ENCODE measurements around the gene NEMP1.
"Not testable (repeated sequence)": the region's sequence is repeated elsewhere in the genome, so short reads cannot be mapped to it uniquely, and the experiment has no call there.

NEMP1 gene

GRCh38 chr12:57019983-57020719 lies 58.4 kb downstream of the NEMP1 start:
- H3K4me3 ChIP-seq (ENCODE audit: low read depth in 1 of 2, low read length in 1 of 2), result no peak overlapping the region
- no peak overlapping the region for H3K27ac ChIP-seq
- peaks cover 4% of the 10 kb centered on the region for H3K27me3 ChIP-seq
- no peak for TF ChIP-seq CTCF (IDR thresholded peaks at IDR 0.05)
- H3K36me3 ChIP-seq, result no peaks in the 10 kb centered on the region
- no peaks in the 10 kb centered on the region for H3K4me1 ChIP-seq (ENCODE audit: control insufficient read depth in 1 of 2, insufficient read depth in 1 of 2, low read depth in 1 of 2, low read length in 1 of 2)
- no peaks in the 10 kb centered on the region for H3K9me3 ChIP-seq

- Histone ChIP-seq H3K36me3 (no peaks in the 10 kb centered on the region), H3K27ac (no peak overlapping the region), H3K4me3 (ENCODE audit: low read depth in 1 of 2, low read length in 1 of 2) (no peak overlapping the region), H3K9me3 (no peaks in the 10 kb centered on the region), H3K4me1 (ENCODE audit: control insufficient read depth in 1 of 2, insufficient read depth in 1 of 2, low read depth in 1 of 2, low read length in 1 of 2) (no peaks in the 10 kb centered on the region), H3K27me3 (peaks cover 15% of the 10 kb centered on the region)
- no peak for TF ChIP-seq CTCF (IDR thresholded peaks at IDR 0.05)
Observed at GRCh38 chr12:57018906-57019305, 59.7 kb downstream of the NEMP1 start.

DNA sequence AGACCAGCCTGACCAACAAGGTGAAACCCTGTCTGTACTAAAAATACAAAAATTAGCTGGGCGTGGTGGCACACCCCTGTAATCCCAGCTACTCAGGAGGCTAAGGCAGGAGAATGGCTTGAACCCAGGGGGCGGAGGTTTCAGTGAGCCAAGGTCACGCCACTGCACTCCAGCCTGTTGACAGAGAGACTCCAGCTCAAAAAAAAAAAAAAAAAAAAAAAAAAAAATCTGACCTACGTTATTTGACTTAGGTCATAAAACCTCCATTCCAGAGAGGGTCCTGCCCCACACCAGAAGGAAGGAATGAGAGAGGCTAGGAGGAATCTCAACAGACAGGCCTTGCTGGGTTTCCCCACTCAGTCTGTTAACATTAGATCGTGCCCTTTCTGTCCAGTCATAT lies 60.2 kb downstream of the NEMP1 start:
- not testable (repeated sequence) for H3K4me1 ChIP-seq (ENCODE audit: control insufficient read depth in 1 of 2, insufficient read depth in 1 of 2, low read depth in 1 of 2, low read length in 1 of 2); H3K4me3 ChIP-seq (ENCODE audit: low read depth in 1 of 2, low read length in 1 of 2); H3K9me3 ChIP-seq; H3K27ac ChIP-seq; H3K36me3 ChIP-seq
- peaks cover 21% of the 10 kb centered on the region for H3K27me3 ChIP-seq

DNA sequence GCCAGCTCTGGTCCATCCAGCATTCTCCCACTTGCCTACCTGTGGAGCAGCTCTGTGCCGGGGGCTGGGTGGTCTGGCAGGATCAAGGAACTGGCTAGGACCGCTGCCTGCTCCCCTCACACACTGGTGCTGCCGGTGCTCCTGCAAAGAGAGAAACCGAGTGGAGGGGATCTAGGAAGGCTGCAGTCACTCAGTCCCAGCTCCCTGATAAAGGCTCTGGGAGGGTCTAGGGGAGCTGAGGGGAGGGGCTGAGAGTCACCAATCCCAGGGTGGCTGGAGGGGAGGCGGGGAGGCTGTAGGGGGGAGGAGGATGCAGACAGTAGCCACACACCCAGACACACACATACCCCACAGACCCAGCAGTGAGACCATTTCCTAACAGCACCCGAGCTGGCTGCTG lies 62.2 kb downstream of the NEMP1 start, which contains the start of gene TAC3:
TAC3 (minus strand) TSS at position 182 of the 400 bp plus-strand sequence. CDS start 732 bp downstream, outside the sequence.
- no peaks in the 10 kb centered on the region for H3K4me1 ChIP-seq (ENCODE audit: control insufficient read depth in 1 of 2, insufficient read depth in 1 of 2, low read depth in 1 of 2, low read length in 1 of 2)
- peaks cover 22% of the 10 kb centered on the region for H3K27me3 ChIP-seq
- no peaks in the 10 kb centered on the region for H3K9me3 ChIP-seq
- no peak for TF ChIP-seq CTCF (IDR thresholded peaks at IDR 0.05)
- H3K4me3 ChIP-seq (ENCODE audit: low read depth in 1 of 2, low read length in 1 of 2), result no peak within 1 kb of the TSS
- no peaks in the 10 kb centered on the region for H3K36me3 ChIP-seq
- no peak within 1 kb of the TSS for H3K27ac ChIP-seq

- H3K27ac ChIP-seq, result no peak overlapping the region
- peaks cover 22% of the 10 kb centered on the region for H3K27me3 ChIP-seq
- no peaks in the 10 kb centered on the region for H3K36me3 ChIP-seq
- TF ChIP-seq CTCF (IDR thresholded peaks at IDR 0.05), result no peak
- H3K4me1 ChIP-seq (ENCODE audit: control insufficient read depth in 1 of 2, insufficient read depth in 1 of 2, low read depth in 1 of 2, low read length in 1 of 2), result no peaks in the 10 kb centered on the region
- no peaks in the 10 kb centered on the region for H3K9me3 ChIP-seq
- no peak overlapping the region for H3K4me3 ChIP-seq (ENCODE audit: low read depth in 1 of 2, low read length in 1 of 2)
Observed at GRCh38 chr12:57012600-57013465, 65.8 kb downstream of the NEMP1 start.

All from neutrophil (primary cell).